Upper lobe of left lung (tissue), 6 donors: Measurements from ENCODE around the gene ITGA2. TPM values are rescaled to one million over a fixed set of nuclear protein-coding genes. Genes with fewer than 3 reads are reported as not detected.

Experiments
- ATAC-seq, 2 donors: fragments of 200-7000 bp; cut with Tn5 transposase; one replicate each; pipeline ENCODE4 v1.9.1; 2022; ENCODE audit warnings: mild to moderate bottlenecking in 2 of 2, moderate library complexity in 2 of 2; ENCODE audit not compliant: low FRiP score in 2 of 2
- DNase-seq, 2 donors: peaks; one replicate each; pipeline ENCODE4 v3.0.0-alpha.2; 2019 to 2020
- H3K27ac ChIP-seq, 4 donors: fragments of 200-600 bp; sonication (generic); one replicate each; pipeline ENCODE4 v1.5.1; 2016 to 2019
- H3K27me3 ChIP-seq, 4 donors: fragments of 200-600 bp; sonication (generic); one replicate each; pipeline ENCODE4 v1.5.1; 2017 to 2019
- H3K36me3 ChIP-seq, 4 donors: fragments of 200-600 bp; sonication (generic); one replicate each; pipeline ENCODE4 v1.5.1; 2016 to 2019
- H3K4me1 ChIP-seq, 4 donors: fragments of 200-600 bp; sonication (generic); one replicate each; pipeline ENCODE4 v1.5.1; 2018 to 2019
- H3K4me3 ChIP-seq, 4 donors: fragments of 200-600 bp; sonication (generic); one replicate each; pipeline ENCODE4 v1.5.1; 2017 to 2019; ENCODE audit warnings: mild to moderate bottlenecking in 2 of 4, moderate library complexity in 1 of 4
- H3K9me3 ChIP-seq, 4 donors: fragments of 200-600 bp; sonication (generic); one replicate each; pipeline ENCODE4 v1.5.1; 2018 to 2019
- CTCF ChIP-seq, 6 experiments: fragments of 450-650 bp in 4 of 6; fragments of 200-600 bp in 2 of 6; sonication (generic) in 2 of 6; IDR thresholded peaks; one replicate each; pipeline ENCODE4 v1.5.1; 2016 to 2019; ENCODE audit warnings: antibody characterized with exemption in 6 of 6
- EP300 ChIP-seq, 4 donors: sonication (generic); formaldehyde crosslinking; IDR thresholded peaks; one replicate each; pipeline ENCODE4 v1.5.1; 2017; ENCODE audit warnings: antibody characterized with exemption in 4 of 4, control low read depth in 2 of 4
- POLR2A ChIP-seq, 4 donors: fragments of 450-650 bp; IDR thresholded peaks; one replicate each; pipeline ENCODE4 v1.5.1; 2016 to 2017; ENCODE audit warnings: antibody characterized with exemption in 4 of 4, mild to moderate bottlenecking in 2 of 4
- POLR2AphosphoS5 ChIP-seq, 2 donors: sonication (generic); formaldehyde crosslinking; IDR thresholded peaks; one replicate each; pipeline ENCODE4 v1.5.1; 2017; ENCODE audit warnings: antibody characterized with exemption in 2 of 2
- WGBS, 2 donors: methylation state at CpG; one replicate each; pipeline ENCODE4 v1.1.5; 2017 to 2018; 5-methylcytosine and 5-hydroxymethylcytosine counted together
- total RNA-seq, 6 donors: library from RNA; depleted of rRNA in 4 of 6; stranded (reverse); fragments of >200 nt in 4 of 6; gene quantifications; one replicate each; pipeline versions ENCODE4 v1.1.0 to v1.2.1, GENCODE V29; 2016 to 2021
- donor health status: DM: no; HTN: no; CAD: no; lungs with moderate emphysema.
- donor health status: DM: no; HTN: yes; CAD: no; lungs with severe emphysema.

The ITGA2 gene
- total RNA-seq, 6 donors from 2014 or later: 4.2 to 45.8 (median 13.7) TPM

DNA sequence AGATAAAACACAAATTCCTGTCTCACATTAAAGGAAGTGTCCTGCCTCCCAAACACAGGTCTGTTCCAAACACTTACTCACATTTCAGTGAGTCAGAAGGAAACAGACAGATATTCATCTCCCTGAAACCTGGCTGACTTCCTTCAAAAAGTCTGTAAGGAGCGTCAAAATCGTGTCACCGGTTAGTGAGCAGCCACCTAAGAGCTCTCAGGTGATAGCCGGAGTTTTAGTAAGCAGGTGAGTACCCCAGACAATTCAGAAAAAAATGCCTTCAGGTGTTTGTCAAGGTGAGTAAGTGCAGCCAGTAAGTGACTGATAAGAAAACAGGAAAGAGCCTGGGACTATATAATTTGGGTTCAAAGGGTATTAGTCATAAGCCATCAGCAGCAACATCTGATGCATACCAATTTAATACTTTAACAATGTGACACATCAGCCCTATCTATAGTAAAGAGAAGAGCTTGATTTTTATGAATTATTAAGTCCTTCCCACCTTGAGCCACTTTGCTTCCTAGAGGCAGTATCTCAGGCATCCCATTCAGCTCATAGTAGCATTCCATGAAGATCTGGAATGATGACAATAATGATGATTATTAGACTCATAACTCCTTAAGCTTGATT lies 1.3 kb upstream of the ITGA2 start:
- Histone ChIP-seq H3K36me3 (no peaks in the 10 kb centered on the region), H3K4me1 (peaks cover 12 to 26% (median 13%) of the 10 kb centered on the region in 4 donors), H3K9me3 (no peaks in the 10 kb centered on the region), H3K27me3 (peaks cover 0 to 2% (median 0%) of the 10 kb centered on the region in 4 donors), H3K4me3 (no peak overlapping the region), H3K27ac (peak overlapping the region; percentile 43 to 82 (median 66))
- no peak for TF ChIP-seq CTCF (IDR thresholded peaks at IDR 0.05)
- TF ChIP-seq POLR2A (IDR thresholded peaks at IDR 0.05): no peak
- TF ChIP-seq POLR2AphosphoS5 (IDR thresholded peaks at IDR 0.05): peak in 1 of 2 donors; percentile 9
- TF ChIP-seq EP300 (IDR thresholded peaks at IDR 0.05): no peak
- DNase-seq: no peak
- ATAC-seq: no peak
- 35 to 62% methylated on average over 4 of the region's 4 CpGs for WGBS, 2 donors

DNA sequence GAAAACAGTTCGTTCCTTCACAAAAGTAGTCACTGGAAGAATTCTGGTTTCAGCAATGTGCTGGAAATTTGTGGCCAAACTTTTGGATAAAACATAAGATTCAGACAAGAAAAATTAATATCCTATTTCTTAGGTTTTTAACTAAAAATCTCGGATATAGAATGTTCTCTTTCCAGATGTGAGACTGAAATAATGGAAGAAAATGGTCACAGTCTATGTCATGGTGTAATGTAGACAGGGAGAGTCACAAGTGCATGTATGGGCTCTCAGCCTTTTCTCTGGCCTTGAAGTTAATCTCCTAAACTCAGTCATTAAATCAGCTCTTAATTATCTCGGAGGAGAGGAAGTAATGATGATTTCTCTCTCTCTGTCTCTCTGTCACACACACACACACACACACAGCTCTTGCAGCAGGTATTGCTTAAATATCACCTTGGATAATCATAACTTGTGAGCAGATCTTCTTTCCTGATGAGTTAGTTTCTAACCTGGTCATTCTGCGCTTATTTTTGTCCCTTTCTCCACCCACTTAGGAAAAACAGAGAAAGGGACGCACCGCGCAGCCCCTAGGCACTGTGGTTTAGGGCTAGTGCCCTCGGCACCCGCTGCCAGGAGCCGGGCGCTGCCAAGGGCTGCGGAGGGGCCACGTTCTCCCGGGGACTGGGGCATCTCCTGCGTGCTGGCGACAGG lies 672 bp upstream of the ITGA2 start:
- Histone ChIP-seq H3K36me3 (no peaks in the 10 kb centered on the region), H3K27ac (peak overlapping the region; percentile 43 to 82 (median 66)), H3K27me3 (peaks cover 0 to 2% (median 0%) of the 10 kb centered on the region in 4 donors), H3K4me1 (peaks cover 12 to 26% (median 13%) of the 10 kb centered on the region in 4 donors), H3K4me3 (peak overlapping the region; percentile 63 to 79 (median 66)), H3K9me3 (no peaks in the 10 kb centered on the region)
- ATAC-seq (peak in 1 of 2 donors; percentile 48), DNase-seq (no peak)
- 6 to 12% methylated on average over 15 to 16 of the region's 16 CpGs for WGBS, 2 donors
- peak in 1 of 6 experiments; percentile 0 for TF ChIP-seq CTCF (IDR thresholded peaks at IDR 0.05)
- TF ChIP-seq POLR2AphosphoS5 (IDR thresholded peaks at IDR 0.05): no peak

- Histone ChIP-seq H3K36me3 (no peaks in the 10 kb centered on the region), H3K4me1 (peaks cover 12 to 26% (median 13%) of the 10 kb centered on the region in 4 donors), H3K4me3 (peak overlapping the region; percentile 63 to 79 (median 66)), H3K9me3 (no peaks in the 10 kb centered on the region), H3K27ac (peak overlapping the region; percentile 37 to 82 (median 59)), H3K27me3 (peaks cover 0 to 2% (median 0%) of the 10 kb centered on the region in 4 donors)
- DNase-seq (peak; percentile 55 to 56), ATAC-seq (peak; percentile 63 to 80)
- 4 to 5% methylated on average over 16 to 27 of the region's 27 CpGs for WGBS, 2 donors
- TF ChIP-seq POLR2AphosphoS5 (IDR thresholded peaks at IDR 0.05) (no peak), CTCF (IDR thresholded peaks at IDR 0.05) (peak in 2 of 6 experiments; percentile 15 to 36)
Measured at GRCh38 chr5:52989781-52990527, 802 bp downstream of the ITGA2 start.

DNA sequence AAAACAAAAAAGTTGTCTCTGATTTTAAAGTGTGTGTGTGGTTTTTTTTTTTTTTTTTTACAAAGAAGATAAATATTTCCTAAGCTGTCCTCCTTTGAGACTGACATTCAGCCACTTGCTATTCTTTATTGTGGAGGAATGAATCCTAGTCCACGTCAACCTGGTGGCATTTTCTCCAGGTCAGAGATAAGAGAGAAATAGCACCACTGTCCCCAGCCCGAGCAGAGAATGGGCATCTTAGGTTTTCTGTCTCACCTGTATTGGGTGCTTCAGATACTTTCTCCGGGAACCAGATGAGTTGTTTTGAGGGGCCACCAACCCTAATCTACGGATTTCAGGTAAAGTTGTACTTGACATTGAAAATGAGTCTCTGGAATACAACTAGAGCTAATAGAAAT lies 1.4 kb downstream of the ITGA2 start:
- no peak for DNase-seq
- H3K4me3 ChIP-seq: peak overlapping the region in 3 of 4 donors; percentile 63 to 67 (median 64)
- 46% methylated on average over 4 of the region's 4 CpGs for WGBS, 2 donors
- H3K9me3 ChIP-seq: no peaks in the 10 kb centered on the region
- H3K4me1 ChIP-seq: peaks cover 12 to 26% (median 13%) of the 10 kb centered on the region in 4 donors
- no peak for ATAC-seq
- no peak for TF ChIP-seq POLR2A (IDR thresholded peaks at IDR 0.05)
- peaks cover 0 to 2% (median 0%) of the 10 kb centered on the region in 4 donors for H3K27me3 ChIP-seq
- peak overlapping the region in 2 of 4 donors; percentile 37 to 82 for H3K27ac ChIP-seq
- no peaks in the 10 kb centered on the region for H3K36me3 ChIP-seq

DNA sequence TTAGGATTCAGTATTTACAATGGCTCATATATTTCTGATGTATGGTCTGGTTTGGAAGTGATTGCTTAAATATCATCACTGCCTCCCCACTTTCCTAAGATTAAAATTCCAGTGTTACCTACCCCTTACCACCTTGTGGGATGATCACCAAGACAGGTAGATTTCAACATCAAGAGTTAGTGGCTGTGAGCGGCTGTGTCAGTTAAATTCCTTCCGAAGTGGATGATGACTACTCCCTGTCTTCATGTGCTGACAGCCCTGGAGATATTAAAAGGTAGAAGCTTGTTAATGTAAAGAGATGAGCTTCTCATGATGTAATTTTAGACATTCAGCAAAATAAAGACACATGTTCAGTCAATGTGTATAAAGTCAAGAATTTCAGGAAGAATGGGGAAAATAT lies 4.2 kb downstream of the ITGA2 start:
- Histone ChIP-seq H3K9me3 (no peaks in the 10 kb centered on the region), H3K27me3 (peaks cover 0 to 2% (median 0%) of the 10 kb centered on the region in 4 donors), H3K4me1 (peaks cover 10 to 17% (median 11%) of the 10 kb centered on the region in 4 donors), H3K4me3 (peak overlapping the region in 1 of 4 donors; percentile 63), H3K36me3 (no peaks in the 10 kb centered on the region), H3K27ac (no peak overlapping the region)
- WGBS, 2 donors: 96 to 98% methylated on average over 2 of the region's 2 CpGs
- no peak for ATAC-seq
- TF ChIP-seq POLR2AphosphoS5 (IDR thresholded peaks at IDR 0.05) (no peak), CTCF (IDR thresholded peaks at IDR 0.05) (no peak), POLR2A (IDR thresholded peaks at IDR 0.05) (no peak), EP300 (IDR thresholded peaks at IDR 0.05) (no peak)
- no peak for DNase-seq
